Stimulated activated CD4-positive, alpha-beta T cell treated with anti-CD3 and anti-CD28 coated beads, Interleukin-1b, Interleukin-23, amount 100 ng/mL, for 48 hours (primary cell): Measurements from ENCODE around the gene CRYGB.

Experiments
- DNase-seq: peaks from one replicate; pipeline ENCODE4 v3.0.0-alpha.2; 2020

CRYGB gene, protein sequence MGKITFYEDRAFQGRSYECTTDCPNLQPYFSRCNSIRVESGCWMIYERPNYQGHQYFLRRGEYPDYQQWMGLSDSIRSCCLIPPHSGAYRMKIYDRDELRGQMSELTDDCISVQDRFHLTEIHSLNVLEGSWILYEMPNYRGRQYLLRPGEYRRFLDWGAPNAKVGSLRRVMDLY

DNA sequence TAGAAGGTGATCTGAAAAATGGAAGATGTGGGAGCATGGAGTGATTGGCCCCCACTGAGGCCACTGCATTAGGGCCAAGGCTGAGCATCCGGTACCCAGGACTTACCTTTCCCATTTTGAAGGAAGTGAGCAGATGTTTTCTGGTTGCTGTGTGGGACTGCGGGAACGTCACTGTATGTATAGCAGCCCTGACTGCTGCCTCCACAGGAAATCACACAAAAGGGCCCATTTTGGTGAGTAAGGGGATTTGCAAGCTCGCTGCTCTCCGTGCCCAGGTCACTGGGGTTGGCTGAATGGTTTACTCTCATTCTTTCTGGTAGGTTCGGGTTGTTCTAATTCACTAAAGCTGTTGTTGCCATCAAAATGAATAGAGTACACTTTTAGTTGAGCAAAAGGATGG is at the start of gene CRYGB:
Gene CRYGB, minus strand, starts transcription at position 153 of the 400 bp plus-strand sequence. Its CDS starts 38 bp downstream, at position 115.
- no peak for DNase-seq

DNA sequence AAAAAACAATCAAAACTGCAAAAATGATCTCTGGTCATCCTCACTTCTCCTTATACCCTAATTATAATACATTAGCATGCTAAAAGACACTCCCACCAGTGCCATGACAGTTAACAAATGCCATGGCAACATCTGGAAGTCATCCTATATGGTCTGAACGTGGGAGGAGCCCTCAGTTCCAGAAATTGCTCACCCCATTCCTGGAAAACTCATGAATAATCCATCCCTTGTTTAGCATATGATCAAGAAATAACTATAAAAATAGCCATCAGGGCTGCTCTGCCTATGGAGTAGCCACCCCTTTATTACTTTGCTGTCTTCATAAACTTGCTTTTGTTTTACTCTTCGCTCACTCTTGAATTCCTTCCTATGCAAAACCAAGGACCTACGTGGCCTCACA is 49.6 kb upstream of the CRYGB start:
- no peak for DNase-seq

DNA sequence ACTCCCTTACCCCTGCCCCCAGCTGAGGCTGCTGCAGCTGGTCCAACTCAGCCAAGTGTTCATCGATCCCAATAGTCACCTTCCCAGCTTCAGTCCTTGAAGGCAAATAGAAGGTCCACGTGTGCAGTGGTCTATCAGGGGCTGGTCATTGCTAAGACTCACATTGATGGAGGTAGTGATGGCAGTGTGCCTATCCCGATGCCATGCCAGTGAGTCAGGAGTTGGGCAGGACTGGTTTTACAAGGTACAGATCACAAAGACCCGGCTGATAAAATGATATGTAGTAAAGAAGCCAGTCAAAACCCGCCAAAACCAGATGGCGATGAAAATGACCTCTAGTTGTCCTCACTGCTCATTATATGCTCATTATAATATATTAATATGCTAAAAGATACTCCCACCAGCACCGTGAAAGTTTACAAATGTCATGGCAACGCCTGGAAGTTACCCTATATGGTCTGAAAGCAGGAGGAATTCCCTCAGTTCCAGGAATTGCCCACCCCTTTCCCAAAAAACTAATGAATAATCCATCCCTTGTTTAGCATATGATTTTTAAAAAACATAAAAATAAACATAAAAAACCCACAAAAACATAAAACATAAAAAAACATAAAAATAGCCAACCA is 46.8 kb upstream of the CRYGB start:
- DNase-seq = no peak

DNA sequence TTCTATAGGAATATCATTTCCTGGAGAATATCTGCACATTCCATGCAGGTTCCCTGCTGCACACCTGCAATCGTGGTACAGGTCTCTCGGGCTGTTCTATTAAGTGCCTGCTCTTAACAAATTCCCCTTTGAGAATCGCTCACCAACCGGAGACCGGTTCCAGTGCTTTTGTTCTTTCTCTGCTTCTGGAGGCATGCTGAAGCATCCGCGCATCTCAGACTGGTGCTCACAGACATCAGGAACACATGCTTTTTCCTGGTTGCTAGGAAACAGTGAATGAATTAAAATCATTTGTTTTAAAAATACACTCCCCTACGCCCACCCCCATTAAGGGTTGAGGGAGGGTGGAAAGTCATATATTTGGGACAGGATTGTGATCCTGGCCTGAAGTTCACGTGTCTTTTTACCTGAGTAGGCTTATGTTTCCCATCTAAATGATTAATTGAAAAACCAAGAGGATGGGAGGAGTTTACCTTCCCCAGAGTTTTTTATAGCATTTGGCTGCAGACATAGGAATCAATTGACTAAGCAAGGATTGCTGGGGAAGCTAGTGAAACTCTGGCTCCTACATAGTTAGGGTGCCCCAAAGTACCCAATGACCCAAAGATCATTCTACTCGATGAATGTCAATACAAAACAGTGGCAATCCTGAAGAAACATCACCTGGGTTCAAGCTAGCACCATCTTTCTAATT is 44.0 kb upstream of the CRYGB start, which contains the start of gene C2orf80:
Gene C2orf80, minus strand, starts transcription at position 221 of the 694 bp plus-strand sequence. CDS start 3,044 bp downstream, outside the sequence.
- DNase-seq = no peak

DNA sequence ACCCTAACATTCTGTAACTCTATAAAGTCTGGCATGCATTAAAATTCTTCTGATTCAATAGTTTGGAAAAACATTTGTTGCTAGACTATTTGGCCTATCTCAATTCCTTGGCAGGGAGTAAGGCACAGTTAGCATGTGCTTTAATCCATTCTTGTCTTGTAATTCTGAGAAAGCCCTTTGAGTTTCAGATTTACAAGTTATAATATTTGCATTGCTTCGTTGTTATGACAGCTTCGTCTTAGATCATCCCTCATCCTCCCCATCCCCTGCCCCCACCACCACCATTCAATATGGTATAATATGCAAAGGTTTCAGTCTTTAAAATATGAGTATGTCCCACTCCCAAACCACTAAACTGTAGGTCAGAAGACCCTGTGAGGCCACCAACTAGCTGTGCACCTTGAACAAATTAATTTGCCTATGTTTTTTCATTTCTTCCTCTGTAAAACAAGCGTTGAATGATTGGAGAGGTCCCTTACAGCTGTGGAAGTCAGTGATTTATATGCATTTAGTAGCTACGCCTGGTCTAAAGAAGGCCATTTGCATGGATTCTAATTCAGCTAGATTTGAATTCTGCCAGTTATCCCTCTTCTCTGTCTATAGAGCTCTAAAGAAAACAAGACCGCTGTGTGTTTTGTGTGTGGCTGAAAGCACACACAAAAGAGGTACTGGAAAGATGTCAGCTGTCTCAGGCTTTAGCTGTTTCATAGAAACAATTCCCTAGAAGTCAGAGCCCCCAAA is 43.3 kb upstream of the CRYGB start:
- DNase-seq = no peak

DNA sequence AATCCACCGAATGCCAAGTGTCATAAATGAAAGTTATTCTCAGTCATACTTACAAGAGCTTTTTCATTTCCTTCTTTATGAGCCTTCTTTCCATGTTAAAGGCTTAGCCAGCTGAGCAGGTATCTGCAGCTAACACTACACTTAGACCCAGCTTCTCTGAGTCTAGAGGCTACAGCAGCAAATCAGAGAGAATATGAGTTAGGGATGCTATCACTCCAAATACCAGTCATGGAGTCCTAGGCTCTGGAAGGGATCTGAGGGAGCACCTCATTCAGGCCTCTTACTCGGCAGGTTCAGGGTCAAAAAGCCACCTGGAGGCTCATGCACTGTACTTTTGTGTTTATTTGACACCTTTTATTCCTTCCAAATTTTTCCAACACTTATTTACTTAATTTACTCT is 40.9 kb upstream of the CRYGB start:
- DNase-seq = no peak

DNA sequence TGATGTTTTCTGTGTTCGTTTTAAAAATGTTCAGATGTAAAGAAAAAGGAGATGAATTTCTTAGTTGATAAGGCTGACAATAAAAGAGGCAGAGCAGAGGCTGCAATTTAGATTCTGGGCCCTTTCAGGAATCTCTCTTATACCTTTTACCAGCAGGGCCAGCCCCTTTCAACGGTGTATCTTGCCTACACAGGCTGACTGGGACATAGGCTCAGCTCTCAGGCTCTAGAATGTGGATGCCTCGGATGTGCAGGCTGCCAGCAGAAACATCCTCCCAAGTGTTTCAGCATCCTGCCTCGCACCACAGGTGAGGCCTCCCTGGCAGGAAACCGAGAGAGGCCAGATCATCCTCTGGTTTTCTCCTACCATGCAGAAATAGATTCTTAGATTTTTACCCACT is 40.5 kb upstream of the CRYGB start:
- no peak for DNase-seq

DNA sequence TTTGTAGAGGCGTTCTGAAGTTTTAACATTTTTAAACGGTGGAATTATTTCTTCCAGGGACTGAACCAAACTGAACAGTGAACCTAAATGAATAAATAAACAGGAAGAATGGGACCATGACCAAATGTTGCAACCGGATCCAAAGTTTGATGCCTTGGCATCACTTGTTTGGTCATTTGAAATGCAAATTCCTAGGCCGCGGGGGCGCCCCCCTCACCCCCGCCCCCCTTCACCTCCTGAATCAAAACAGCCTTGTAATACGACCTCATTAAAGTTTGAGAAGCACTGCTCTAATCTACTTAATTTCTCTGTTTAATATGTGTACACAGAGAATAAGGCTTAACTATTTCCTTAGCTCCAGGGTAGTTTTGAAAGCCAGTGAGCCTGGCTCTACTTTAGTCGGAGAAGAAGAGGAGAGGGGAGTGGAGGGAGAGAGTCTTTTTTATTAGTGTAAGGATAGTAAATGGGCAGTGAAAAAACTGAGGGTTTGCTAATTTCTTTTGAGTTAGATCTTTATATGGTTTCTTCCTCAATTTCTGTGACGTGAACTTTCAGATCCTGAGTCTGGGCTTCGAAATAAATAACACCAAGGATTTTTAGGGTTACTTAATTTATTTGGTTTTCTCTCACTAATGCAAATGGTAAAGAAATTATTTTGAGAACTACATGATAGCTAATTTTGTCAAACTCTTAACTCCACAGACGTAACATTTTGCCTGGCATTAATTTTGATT is 38.2 kb upstream of the CRYGB start:
- DNase-seq = no peak

DNA sequence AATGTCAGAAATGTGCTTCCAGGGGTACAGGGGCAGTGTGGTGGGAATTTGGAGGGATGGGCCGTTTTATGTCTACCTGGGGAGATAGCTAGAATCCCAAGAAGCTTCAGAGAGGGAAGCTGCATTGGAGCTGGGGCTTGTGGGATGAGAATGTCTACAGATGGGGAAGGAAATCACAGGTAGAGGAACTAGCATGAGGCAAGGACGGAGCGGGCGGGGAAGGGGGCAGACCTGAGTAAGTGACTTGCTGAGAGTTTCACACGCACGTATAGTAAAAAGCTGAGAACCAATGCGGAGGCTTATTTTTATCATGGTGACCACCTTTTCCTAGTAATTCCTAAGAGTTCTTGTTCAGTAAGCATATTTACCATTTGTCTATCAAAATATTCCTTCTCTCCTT is 37.6 kb upstream of the CRYGB start:
- no peak for DNase-seq

DNA sequence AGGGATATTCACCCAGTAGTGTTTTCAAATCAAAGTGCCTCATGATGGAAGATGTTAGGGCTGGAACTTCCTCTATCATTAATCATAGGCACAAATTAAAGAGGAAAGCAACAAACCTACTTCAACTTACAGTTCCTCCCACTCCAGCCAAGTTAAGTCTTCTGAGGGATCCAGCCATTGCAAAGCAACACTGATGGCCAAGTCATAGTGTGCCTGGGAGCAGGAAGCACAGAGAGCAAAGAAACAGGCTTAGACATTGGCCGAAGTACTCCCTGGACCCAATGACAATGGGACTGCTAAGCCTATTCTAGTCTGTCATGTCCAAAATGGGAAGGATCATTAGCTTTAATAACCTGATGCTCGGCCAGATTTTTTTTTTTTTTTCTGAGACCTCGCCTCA is 36.9 kb upstream of the CRYGB start:
- no peak for DNase-seq

DNA sequence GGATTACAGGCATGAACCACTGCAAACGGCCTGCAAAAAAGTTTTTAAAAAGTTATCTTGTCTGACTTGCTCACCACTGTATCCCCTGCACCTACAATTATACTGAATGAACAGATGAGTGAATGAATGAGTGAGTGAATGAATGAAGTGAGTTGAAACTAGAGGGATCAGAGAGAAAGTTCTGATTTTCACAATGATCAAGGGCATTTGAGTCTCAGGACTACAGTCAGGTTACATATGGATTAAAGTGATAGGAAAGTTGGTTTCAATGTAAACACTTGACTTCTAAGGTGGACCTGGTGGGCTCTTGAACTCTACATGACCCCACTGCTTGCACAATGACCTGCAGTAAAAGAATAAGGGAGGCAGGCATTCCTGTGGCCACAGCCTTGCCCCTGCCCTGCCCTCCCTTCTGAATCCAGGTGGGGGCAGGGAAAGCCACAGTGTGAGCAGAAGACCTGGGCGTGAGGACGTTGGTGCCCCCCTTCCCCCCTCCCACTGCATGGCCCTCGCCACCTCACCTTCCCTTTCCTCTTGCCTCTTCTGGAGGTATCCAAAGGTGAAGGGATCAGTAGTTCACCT is 33.2 kb upstream of the CRYGB start:
- no peak for DNase-seq

DNA sequence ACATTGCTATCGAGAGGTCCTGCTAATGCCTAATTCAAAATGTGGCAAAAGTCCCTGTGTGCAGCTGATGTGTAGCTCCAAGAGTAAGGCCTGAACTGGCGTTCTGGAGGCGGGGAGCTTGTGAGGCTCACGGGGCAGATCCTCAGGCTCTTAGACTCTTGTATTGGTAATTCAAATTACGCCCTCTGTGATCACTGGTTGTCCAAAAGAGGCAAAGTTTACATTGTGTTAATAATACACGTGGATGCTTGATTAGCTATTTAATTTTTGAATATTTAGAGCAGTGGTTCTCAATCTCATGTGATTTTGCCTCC is 29.8 kb upstream of the CRYGB start:
- DNase-seq = no peak

DNA sequence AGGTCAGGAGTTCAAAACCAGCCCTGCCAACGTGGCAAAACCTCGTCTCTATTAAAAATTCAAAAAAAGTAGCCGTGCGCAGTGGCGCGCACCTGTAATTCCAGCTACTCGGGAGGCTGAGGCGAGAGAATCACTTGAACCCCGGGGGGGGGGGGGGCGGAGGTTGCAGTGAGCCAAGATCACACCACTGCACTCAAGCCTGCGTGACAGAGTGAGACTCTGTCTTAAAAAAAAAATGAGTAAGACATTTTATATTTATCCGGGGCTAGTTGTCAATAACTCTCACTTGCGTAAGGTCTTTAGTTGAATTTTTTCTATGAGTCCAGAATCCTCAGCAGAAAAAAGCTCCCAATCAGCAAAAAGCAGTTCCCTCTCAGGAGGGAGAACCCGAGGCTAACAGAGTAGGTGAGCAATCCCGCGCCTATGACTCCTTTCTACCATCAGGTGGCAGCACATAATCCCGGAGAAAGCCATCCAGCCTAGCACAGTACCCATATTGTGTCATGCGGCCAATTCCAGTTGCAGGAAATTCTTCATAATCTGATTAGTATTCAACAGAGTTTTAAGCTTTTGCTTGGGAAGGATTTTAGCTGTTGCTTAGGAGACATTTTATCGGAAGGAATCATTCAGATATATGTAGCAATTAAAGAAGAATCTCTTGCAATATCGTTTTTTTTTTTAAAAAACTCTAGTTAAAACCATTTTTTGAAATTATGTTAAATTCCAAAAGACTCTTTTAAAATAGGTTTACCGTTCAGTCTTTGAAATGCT is 29.3 kb upstream of the CRYGB start:
- DNase-seq = peak; percentile 57

DNA sequence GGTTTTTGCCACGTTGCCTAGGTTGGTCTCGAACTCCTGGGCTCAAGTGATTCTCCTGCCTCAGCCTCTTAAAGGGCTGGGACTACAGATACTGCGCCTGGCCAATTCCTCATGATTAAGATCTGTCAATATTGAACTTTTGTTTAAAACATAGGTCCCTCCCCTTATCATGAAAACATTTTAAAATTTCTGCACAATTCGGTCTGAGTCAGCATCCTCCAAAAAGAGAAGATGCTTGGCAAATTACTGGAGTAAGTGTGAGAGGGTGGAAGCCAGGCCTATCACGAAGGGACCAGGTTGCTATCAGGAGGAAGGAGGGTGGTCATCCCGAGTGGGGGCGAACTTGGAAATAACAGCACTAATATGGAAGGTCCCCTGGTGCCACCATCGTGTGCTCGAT is 28.2 kb upstream of the CRYGB start:
- no peak for DNase-seq

DNA sequence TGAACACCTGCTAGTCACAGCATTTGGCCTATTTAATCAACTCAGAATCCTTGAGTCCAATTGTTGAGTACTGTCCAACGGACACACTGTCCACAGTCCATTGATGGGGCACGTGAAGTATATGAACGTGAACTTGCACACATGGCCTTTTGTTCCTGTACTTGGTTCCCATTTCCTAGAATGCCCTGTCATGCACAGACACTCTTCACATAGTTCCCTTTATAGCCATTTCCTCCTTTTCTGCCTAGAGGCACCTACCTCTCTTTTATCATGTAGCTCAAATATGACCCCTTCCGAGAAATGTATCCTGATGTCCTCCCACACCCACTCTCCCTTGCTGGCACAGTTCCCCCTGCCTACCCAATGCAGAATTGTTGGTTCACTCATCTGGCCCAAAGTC is 26.2 kb upstream of the CRYGB start:
- no peak for DNase-seq

DNA sequence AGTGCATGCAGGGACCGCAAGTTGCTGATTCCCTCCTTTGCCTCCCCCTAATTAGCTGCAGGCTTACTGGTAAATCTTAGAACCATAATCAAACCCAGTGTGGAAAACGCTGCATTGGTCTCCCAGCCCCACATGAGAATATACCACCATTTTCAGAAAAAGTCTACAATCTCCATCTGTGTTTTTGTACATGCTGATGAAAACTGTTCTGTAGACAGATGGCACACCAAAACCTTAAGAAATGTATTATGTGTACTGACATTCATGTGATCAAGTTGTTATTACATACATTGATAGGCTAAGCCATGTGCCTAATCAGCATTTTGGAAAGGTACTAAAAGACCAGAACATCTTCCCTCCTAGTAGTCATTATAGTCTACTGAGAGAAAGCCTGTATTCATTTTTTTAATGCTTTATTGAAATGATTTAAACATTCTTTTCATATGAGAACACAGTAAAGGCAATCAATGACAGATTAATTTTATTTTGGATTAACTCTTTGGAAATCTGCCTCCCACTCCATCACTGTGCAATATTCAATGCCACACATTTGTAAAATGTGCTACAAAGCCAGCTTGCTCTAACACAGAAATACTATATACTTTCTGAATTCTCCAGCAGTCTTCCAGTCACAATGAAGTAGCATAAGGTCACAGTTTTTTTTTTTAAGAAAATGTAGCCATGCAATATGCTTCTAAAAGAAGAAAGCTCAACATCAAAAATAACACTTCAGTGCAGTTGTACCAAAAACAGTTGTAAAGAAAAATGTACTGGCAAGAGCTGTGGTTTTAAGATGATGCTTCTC is 19.2 kb upstream of the CRYGB start:
- no peak for DNase-seq

DNA sequence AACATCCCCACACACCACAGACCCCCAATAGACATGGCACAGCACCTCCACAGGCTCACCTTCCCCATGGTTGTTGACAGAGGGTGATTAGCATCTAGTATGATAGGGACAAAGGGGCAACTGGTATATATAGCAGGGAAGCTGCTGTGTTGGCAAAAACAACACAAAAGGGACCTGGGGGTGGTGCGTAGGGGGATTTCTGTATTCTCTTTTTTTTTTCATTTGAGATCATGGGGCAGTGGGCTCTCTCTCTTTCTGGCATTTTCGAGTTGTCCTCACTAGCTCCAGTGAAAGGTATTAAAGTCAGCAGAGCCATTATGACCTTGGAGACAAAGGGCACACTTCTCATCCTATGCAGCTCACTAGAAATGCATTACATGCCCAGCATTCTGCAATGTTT is 17.5 kb upstream of the CRYGB start, which contains the start of gene CRYGA:
Gene CRYGA, minus strand, starts transcription at position 101 of the 400 bp plus-strand sequence. Its CDS starts 33 bp downstream, at position 68.
- no peak for DNase-seq

DNA sequence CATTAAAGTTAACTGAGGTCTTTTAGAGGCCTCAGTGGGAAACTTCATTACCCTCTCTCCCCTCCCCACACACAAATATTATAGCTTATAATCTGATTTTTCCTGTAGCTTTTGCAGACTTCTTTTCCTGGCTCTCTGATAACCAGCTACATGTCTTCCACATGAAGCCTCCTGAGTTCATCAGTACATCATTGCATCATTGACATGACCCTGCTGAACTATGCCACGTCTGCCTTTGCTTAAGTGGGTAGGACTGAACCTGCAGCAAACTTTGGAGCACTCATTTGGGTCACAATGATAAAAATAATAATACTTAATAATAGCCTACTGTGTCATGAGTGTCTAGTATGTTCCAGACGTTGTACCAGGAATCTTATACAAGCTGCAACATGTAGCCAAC is 10.5 kb upstream of the CRYGB start:
- no peak for DNase-seq

DNA sequence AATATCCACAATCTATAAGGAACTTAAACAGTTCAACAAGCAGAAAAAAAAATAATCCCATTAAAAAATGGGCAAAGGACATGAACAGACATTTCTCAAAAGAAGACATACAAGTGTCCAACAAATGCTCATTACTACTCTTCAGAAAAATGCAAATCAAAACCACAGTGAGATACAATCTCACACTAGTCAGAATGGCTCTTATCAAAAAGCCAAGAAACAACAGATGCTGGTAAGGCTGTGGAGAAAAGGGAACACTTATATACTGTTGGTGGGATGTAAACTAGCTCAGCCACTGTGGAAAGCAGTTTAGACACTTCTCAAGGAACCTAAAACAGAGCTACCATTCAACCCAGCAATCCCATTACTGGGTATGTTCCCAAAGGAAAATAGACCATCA is 7.2 kb upstream of the CRYGB start:
- no peak for DNase-seq

DNA sequence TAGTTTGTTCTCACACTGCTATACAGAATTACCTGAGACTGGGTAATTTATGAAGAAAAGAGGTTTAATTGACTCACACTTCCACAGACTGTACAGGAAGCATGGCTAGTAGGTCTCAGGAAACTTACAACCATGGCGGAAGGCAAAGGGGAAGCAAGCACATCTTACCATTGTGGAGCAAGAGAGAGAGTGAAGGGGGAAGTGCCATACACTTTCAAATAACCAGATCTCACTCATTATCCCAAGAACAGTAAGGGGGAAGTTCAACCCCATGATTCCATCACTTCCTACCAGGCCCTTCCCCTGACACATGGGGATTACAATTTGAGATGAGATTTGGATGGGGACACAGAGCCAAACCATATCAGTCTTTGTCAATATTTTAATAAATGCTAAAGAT is 5.0 kb upstream of the CRYGB start:
- DNase-seq = no peak

DNA sequence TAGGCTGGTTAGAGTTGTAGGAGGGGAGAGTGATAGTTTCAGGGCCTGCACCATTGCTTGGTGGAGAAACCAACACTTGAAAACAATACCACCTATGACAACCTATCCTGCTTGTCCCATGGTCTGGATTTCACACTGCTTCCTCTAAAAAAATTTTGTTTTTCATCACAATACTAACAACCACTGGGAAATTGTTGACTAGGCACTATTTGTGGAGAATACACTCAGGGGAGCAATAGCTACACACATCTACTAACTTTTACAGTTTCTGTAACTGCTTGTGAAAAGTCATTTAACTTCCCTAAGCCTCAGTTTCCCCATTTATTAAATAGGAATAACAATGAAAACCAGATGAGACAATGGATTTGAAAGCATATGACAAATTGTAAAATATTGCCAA is 4.1 kb upstream of the CRYGB start:
- DNase-seq = no peak
